ENCODE measurements around the gene TECPR2. TPM values are rescaled to one million over a fixed set of nuclear protein-coding genes. Genes with fewer than 3 reads are reported as not detected.

The TECPR2 gene
- total and polyA plus RNA-seq, 2 of the 13 experiments (the other 11 are each of a cell fraction or from before 2014, with no cell fraction given) = 3.5 to 5.7 TPM

GRCh38 chr14:102508410-102508773 lies 145.7 kb downstream of the TECPR2 start (continued):
- TF ChIP-seq ZNF142 (CRISPR knock-in tag; IDR thresholded peaks at IDR 0.05) (0 out of 2 replicates have a peak, but pooled peaks have one; percentile 20), ZNF687 (CRISPR knock-in tag; IDR thresholded peaks at IDR 0.05) (no peak), KLF9 (CRISPR knock-in tag; IDR thresholded peaks at IDR 0.05; ENCODE audit: low read depth) (0 out of 2 replicates have a peak, but pooled peaks have one; percentile 41), ERF (CRISPR knock-in tag; IDR thresholded peaks at IDR 0.05) (peak; percentile 40; the same call in 1 of the 2 replicates), HMGXB3 (CRISPR knock-in tag; IDR thresholded peaks at IDR 0.05; ENCODE audit: borderline replicate concordance) (0 out of 2 replicates have a peak, but pooled peaks have one; percentile 14), NR0B2 (CRISPR knock-in tag; IDR thresholded peaks at IDR 0.05) (no peak; the same call in 1 of the 2 replicates), ZNF619 (CRISPR knock-in tag; IDR thresholded peaks at IDR 0.05) (peak; percentile 12; the same call in 1 of the 2 replicates), CREM (IDR thresholded peaks at IDR 0.05) (0 out of 2 replicates have a peak, but pooled peaks have one; percentile 15), CREM (CRISPR knock-in tag; IDR thresholded peaks at IDR 0.05) (no peak), PATZ1 (CRISPR knock-in tag; IDR thresholded peaks at IDR 0.05) (peak; percentile 75), ZNF264 (CRISPR knock-in tag; IDR thresholded peaks at IDR 0.05) (no peak), ZNF713 (CRISPR knock-in tag; IDR thresholded peaks at IDR 0.05) (no peak)
